HEK293 (cell line): ENCODE measurements around the gene MAP4K4.

Experiments used
- CTCF ChIA-PET: fragments of 350-600 bp; formaldehyde crosslinking; extraction: SDS; loops from one replicate; lab custom pipeline; 2021; ENCODE audit warnings: antibody characterized with exemption; lab: Yijun Ruan, JAX
- POLR2A ChIA-PET: fragments of 300-600 bp; formaldehyde crosslinking; extraction: SDS; loops from one replicate; lab custom pipeline; 2020; ENCODE audit warnings: antibody characterized with exemption, inconsistent platforms; lab: Yijun Ruan, JAX
- H3K27ac ChIP-seq: fragments of 200-500 bp; sonication (Bioruptor generic); 2 replicates; pipeline ENCODE4 v1.5.1; 2014; ENCODE audit warnings: low read depth, low read length, control low read depth, inconsistent platforms; ENCODE audit errors: extremely low read depth
- H3K36me3 ChIP-seq, 2 experiments: fragments of 200-500 bp in 1 of 2; sonication (Bioruptor generic) in 1 of 2; 1 replicate in 1 of 2; 2 replicates in 1 of 2; pipeline ENCODE4 v1.5.1; 2014 to 2017; ENCODE audit warnings: inconsistent platforms in 2 of 2, low read length in 2 of 2; ENCODE audit not compliant: control insufficient read depth in 2 of 2, insufficient read depth in 1 of 2
- H3K4me1 ChIP-seq: fragments of 200-500 bp; sonication (Bioruptor generic); 2 replicates; pipeline ENCODE4 v1.5.1; 2014; ENCODE audit warnings: mild to moderate bottlenecking, low read length, inconsistent platforms; ENCODE audit not compliant: control insufficient read depth, insufficient read depth
- H3K4me3 ChIP-seq: 2 replicates; pipeline ENCODE4 v1.5.1; 2011; ENCODE audit warnings: low read depth, mild to moderate bottlenecking, control low read depth, low read length, moderate library complexity
- H3K9me3 ChIP-seq: fragments of 200-500 bp; sonication (Bioruptor generic); 2 replicates; pipeline ENCODE4 v1.5.1; 2014; ENCODE audit warnings: low read depth, low read length, inconsistent platforms; ENCODE audit not compliant: control insufficient read depth, insufficient read depth
- ATF2 ChIP-seq: fragments of 450-650 bp; formaldehyde crosslinking; IDR thresholded peaks from 2 replicates; pipeline ENCODE4 v1.5.1; 2016; ENCODE audit warnings: missing biosample characterization, missing genetic modification characterization, low read depth
- EGR2 ChIP-seq: fragments of 450-650 bp; formaldehyde crosslinking; IDR thresholded peaks from 2 replicates; pipeline ENCODE4 v1.5.1; 2016; ENCODE audit warnings: low read depth, missing biosample characterization, missing genetic modification characterization
- ELK4 ChIP-seq: IDR thresholded peaks from 2 replicates; pipeline ENCODE4 v1.6.1; 2011; ENCODE audit warnings: mild to moderate bottlenecking, low read depth, low read length, borderline replicate concordance
- GFI1B ChIP-seq: fragments of 450-650 bp; formaldehyde crosslinking; IDR thresholded peaks from 2 replicates; pipeline ENCODE4 v1.5.1; 2016; ENCODE audit warnings: missing biosample characterization, missing genetic modification characterization
- IKZF3 ChIP-seq: fragments of 450-650 bp; IDR thresholded peaks from 2 replicates; pipeline ENCODE4 v1.5.0; 2018; ENCODE audit warnings: missing biosample characterization, mild to moderate bottlenecking, missing genetic modification characterization, moderate library complexity
- KLF1 ChIP-seq: fragments of 450-650 bp; formaldehyde crosslinking; IDR thresholded peaks from 2 replicates; pipeline ENCODE4 v1.5.1; 2016; ENCODE audit warnings: missing biosample characterization, missing genetic modification characterization
- KLF7 ChIP-seq: fragments of 450-650 bp; formaldehyde crosslinking; IDR thresholded peaks from 2 replicates; pipeline ENCODE4 v1.5.1; 2016; ENCODE audit warnings: missing biosample characterization, missing genetic modification characterization, borderline replicate concordance
- PRDM1 ChIP-seq: fragments of 450-650 bp; formaldehyde crosslinking; IDR thresholded peaks from 2 replicates; pipeline ENCODE4; 2016; ENCODE audit warnings: missing biosample characterization, missing genetic modification characterization
- PRDM4 ChIP-seq: fragments of 450-650 bp; formaldehyde crosslinking; IDR thresholded peaks from 2 replicates; pipeline ENCODE4 v1.5.1; 2017; ENCODE audit warnings: missing biosample characterization, missing genetic modification characterization
- SCRT2 ChIP-seq: fragments of 450-650 bp; formaldehyde crosslinking; IDR thresholded peaks from 2 replicates; pipeline ENCODE4 v1.5.1; 2016; ENCODE audit warnings: missing biosample characterization, missing genetic modification characterization
- YY2 ChIP-seq: fragments of 450-650 bp; formaldehyde crosslinking; IDR thresholded peaks from 2 replicates; pipeline ENCODE4 v1.5.1; 2016; ENCODE audit warnings: missing biosample characterization, missing genetic modification characterization
- ZNF146 ChIP-seq: fragments of 450-650 bp; formaldehyde crosslinking; IDR thresholded peaks from 2 replicates; pipeline ENCODE4 v1.5.1; 2016; ENCODE audit warnings: missing biosample characterization, missing genetic modification characterization
- ZNF239 ChIP-seq: fragments of 450-650 bp; formaldehyde crosslinking; IDR thresholded peaks from 2 replicates; pipeline ENCODE4 v1.5.1; 2016; ENCODE audit warnings: missing biosample characterization, missing genetic modification characterization
- ZNF280D ChIP-seq: fragments of 450-650 bp; formaldehyde crosslinking; IDR thresholded peaks from 2 replicates; pipeline ENCODE4 v1.5.1; 2016; ENCODE audit warnings: missing biosample characterization, missing genetic modification characterization
- ZNF416 ChIP-seq: fragments of 450-650 bp; formaldehyde crosslinking; IDR thresholded peaks from 2 replicates; pipeline ENCODE4 v1.5.1; 2016; ENCODE audit warnings: missing biosample characterization, missing genetic modification characterization
- ZNF433 ChIP-seq: fragments of 450-650 bp; formaldehyde crosslinking; IDR thresholded peaks from 2 replicates; pipeline ENCODE4 v1.5.1; 2016; ENCODE audit warnings: missing biosample characterization, missing genetic modification characterization, low read depth
- ZNF514 ChIP-seq: fragments of 450-650 bp; formaldehyde crosslinking; IDR thresholded peaks from 2 replicates; pipeline ENCODE4 v1.5.1; 2016; ENCODE audit warnings: missing biosample characterization, missing genetic modification characterization
- ZNF549 ChIP-seq: fragments of 450-650 bp; IDR thresholded peaks from 2 replicates; pipeline ENCODE4 v1.5.1; 2018; ENCODE audit warnings: missing biosample characterization, missing genetic modification characterization, mild to moderate bottlenecking, inconsistent platforms, moderate library complexity
- ZNF610 ChIP-seq: fragments of 450-650 bp; formaldehyde crosslinking; IDR thresholded peaks from 2 replicates; pipeline ENCODE4 v1.5.1; 2016; ENCODE audit warnings: missing biosample characterization, missing genetic modification characterization, borderline replicate concordance
- ZNF776 ChIP-seq: fragments of 450-650 bp; formaldehyde crosslinking; IDR thresholded peaks from 2 replicates; pipeline ENCODE4 v1.5.0; 2017; ENCODE audit warnings: missing biosample characterization, missing genetic modification characterization, borderline replicate concordance
- ZNF843 ChIP-seq: fragments of 450-650 bp; formaldehyde crosslinking; IDR thresholded peaks from 2 replicates; pipeline ENCODE4 v1.5.1; 2016; ENCODE audit warnings: missing biosample characterization, missing genetic modification characterization

MAP4K4 gene

GRCh38 chr2:101854877-101855276 lies 157.4 kb downstream of the MAP4K4 start:
- no peak for TF ChIP-seq ZNF776 (tag by site-specific recombination)
- 0 out of 2 replicates have a peak, but pooled peaks have one; percentile 33 for TF ChIP-seq SCRT2 (tag by site-specific recombination)
- Histone ChIP-seq H3K27ac (no peak overlapping the region), H3K4me3 (no peak overlapping the region), H3K9me3 (no peaks in the 10 kb centered on the region), H3K4me1 (no peaks in the 10 kb centered on the region), H3K36me3 (peaks cover 4 to 62% of the 10 kb centered on the region in 2 experiments)
- POLR2A ChIA-PET, result no interaction called here
- CTCF ChIA-PET, result no interaction called here

GRCh38 chr2:101855776-101856175 lies 158.3 kb downstream of the MAP4K4 start:
- H3K4me1 ChIP-seq, result no peaks in the 10 kb centered on the region
- no peak overlapping the region for H3K27ac ChIP-seq
- no peaks in the 10 kb centered on the region for H3K9me3 ChIP-seq
- H3K36me3 ChIP-seq, result peaks cover 4 to 71% of the 10 kb centered on the region in 2 experiments
- no peak for TF ChIP-seq IKZF3 (tag by site-specific recombination)
- no peak for TF ChIP-seq ZNF416 (tag by site-specific recombination)
- no peak for TF ChIP-seq ZNF239 (tag by site-specific recombination)
- TF ChIP-seq ELK4, result no peak
- no peak for TF ChIP-seq ZNF549 (tag by site-specific recombination)
- no peak for TF ChIP-seq ZNF433 (tag by site-specific recombination)
- TF ChIP-seq KLF1 (tag by site-specific recombination), result no peak
- no peak for TF ChIP-seq GFI1B
- no peak for TF ChIP-seq EGR2 (tag by site-specific recombination)
- TF ChIP-seq KLF7, result no peak
- TF ChIP-seq ZNF514, result no peak
- no peak for TF ChIP-seq ZNF280D
- TF ChIP-seq YY2 (tag by site-specific recombination), result no peak
- no peak for TF ChIP-seq ZNF610 (tag by site-specific recombination)
- TF ChIP-seq PRDM4 (tag by site-specific recombination), result no peak
- TF ChIP-seq PRDM1, result no peak
- no peak for TF ChIP-seq ATF2 (tag by site-specific recombination)
- no peak for TF ChIP-seq ZNF146 (tag by site-specific recombination)
- TF ChIP-seq ZNF843 (tag by site-specific recombination), result no peak
- H3K4me3 ChIP-seq, result no peak overlapping the region
- ChIA-PET POLR2A (no interaction called here), CTCF (no interaction called here)
